GM21390 (cell line): ENCODE data around the gene CD58.
A peak's percentile ranks its signal among the peaks of the same experiment; 100 is the strongest.

Experiments used
- ATAC-seq: cut with Tn5 transposase; IDR thresholded peaks from one replicate; pipeline ENCODE4 v1.9.1; 2021; ENCODE audit not compliant: unreplicated experiment

The CD58 gene

GRCh38 chr1:116494745-116495144 lies 76.1 kb downstream of the CD58 start:
- no peak for ATAC-seq

- ATAC-seq: no peak
Observed at GRCh38 chr1:116494353-116494692, 76.5 kb downstream of the CD58 start.

GRCh38 chr1:116493484-116494352 lies 77.1 kb downstream of the CD58 start:
- ATAC-seq: no peak

GRCh38 chr1:116493036-116493435 lies 77.8 kb downstream of the CD58 start:
- ATAC-seq: no peak

- ATAC-seq: no peak
Observed at GRCh38 chr1:116492358-116492811, 78.4 kb downstream of the CD58 start.

- no peak for ATAC-seq
Observed at GRCh38 chr1:116491700-116492357, 79.0 kb downstream of the CD58 start.

- no peak for ATAC-seq
Observed at GRCh38 chr1:116490588-116490987, 80.2 kb downstream of the CD58 start.

- no peak for ATAC-seq
Observed at GRCh38 chr1:116489231-116489697, 81.6 kb downstream of the CD58 start.

- no peak for ATAC-seq
Observed at GRCh38 chr1:116488071-116488470, 82.8 kb downstream of the CD58 start.

GRCh38 chr1:116487583-116487982 lies 83.2 kb downstream of the CD58 start:
- no peak for ATAC-seq

GRCh38 chr1:116487031-116487430 lies 83.8 kb downstream of the CD58 start:
- no peak for ATAC-seq

- ATAC-seq: no peak
Observed at GRCh38 chr1:116486424-116486823, 84.4 kb downstream of the CD58 start.

GRCh38 chr1:116485976-116486375 lies 84.8 kb downstream of the CD58 start:
- ATAC-seq: no peak

- peak; percentile 83 for ATAC-seq
Observed at GRCh38 chr1:116485071-116485735, 85.6 kb downstream of the CD58 start.

- no peak for ATAC-seq
Observed at GRCh38 chr1:116483481-116484309, 87.1 kb downstream of the CD58 start.

- ATAC-seq: no peak
Observed at GRCh38 chr1:116482490-116482889, 88.3 kb downstream of the CD58 start.

GRCh38 chr1:116481934-116482333 lies 88.9 kb downstream of the CD58 start:
- ATAC-seq: no peak

GRCh38 chr1:116478621-116479020 lies 92.2 kb downstream of the CD58 start:
- ATAC-seq: no peak

GRCh38 chr1:116477429-116477828 lies 93.4 kb downstream of the CD58 start:
- ATAC-seq: no peak

- ATAC-seq: no peak
Observed at GRCh38 chr1:116476321-116476720, 94.5 kb downstream of the CD58 start.

GRCh38 chr1:116475850-116476218 lies 95.0 kb downstream of the CD58 start:
- ATAC-seq: no peak
